Endothelial cell of umbilical vein (primary cell): ENCODE data around the gene PLB1. TPM values are rescaled to one million over a fixed set of nuclear protein-coding genes. Genes with fewer than 3 reads are reported as not detected.

Source experiments
- BruUV-seq: library from RNA; stranded (reverse); fragments of 400-500 nt; replicated peaks from 2 replicates; lab custom pipeline; 2021; lab: Mats Ljungman, UMichigan
- CTCF ChIA-PET: fragments of 300-600, 350-600 bp; sonication (Branson Sonifier 250); formaldehyde crosslinking; loops from one replicate; lab custom pipeline; 2021; ENCODE audit warnings: antibody characterized with exemption, inconsistent platforms; lab: Charles Lee
- POLR2A ChIA-PET: fragments of 300-600, 350-600 bp; sonication (Branson Sonifier 250); formaldehyde crosslinking; loops from one replicate; lab custom pipeline; 2021; ENCODE audit warnings: antibody characterized with exemption, inconsistent platforms; lab: Charles Lee
- DNase-seq: peaks from one replicate; pipeline ENCODE4 v3.0.0-alpha.2; 2011; ENCODE audit warnings: low read depth, low spot score
- FAIRE-seq: peaks from 2 replicates; lab custom pipeline; 2011; peaks lifted over from hg19 to GRCh38; lab: Jason Lieb, UNC
- H2AFZ ChIP-seq: 2 replicates; pipeline ENCODE4 v1.6.0; 2012; ENCODE audit warnings: low read depth, low read length, control low read depth, inconsistent platforms
- H3K27ac ChIP-seq: 2 replicates; pipeline ENCODE4 v1.5.1; 2011; ENCODE audit warnings: low read depth, mild to moderate bottlenecking, control low read depth, low read length, moderate library complexity; ENCODE audit not compliant: insufficient read depth
- H3K27me3 ChIP-seq, 2 experiments: 2 replicates each; pipeline versions ENCODE4 v1.6.0 to v1.6.1; 2011; ENCODE audit warnings: low read length in 2 of 2, mixed read lengths in 1 of 2; ENCODE audit not compliant: control insufficient read depth in 2 of 2, insufficient read depth in 2 of 2
- H3K36me3 ChIP-seq, 2 experiments: 2 replicates in 1 of 2; 3 replicates in 1 of 2; pipeline ENCODE4 v1.5.1; 2011; ENCODE audit warnings: low read length in 2 of 2, mild to moderate bottlenecking in 1 of 2, moderate library complexity in 1 of 2; ENCODE audit not compliant: control insufficient read depth in 2 of 2, insufficient read depth in 2 of 2; ENCODE audit errors: extremely low read depth in 1 of 2
- H3K4me1 ChIP-seq: 3 replicates; pipeline ENCODE4 v1.5.1; 2011; ENCODE audit warnings: mild to moderate bottlenecking, low read length; ENCODE audit not compliant: control insufficient read depth, insufficient read depth; ENCODE audit errors: extremely low read depth
- H3K4me2 ChIP-seq: 2 replicates; pipeline ENCODE4 v1.6.1; 2011; ENCODE audit warnings: low read length, control low read depth, mixed read lengths; ENCODE audit not compliant: insufficient read depth
- H3K4me3 ChIP-seq, 3 experiments: fragments of 200-600 bp in 1 of 3; sonication (generic), shearing (Covaris generic) in 1 of 3; replicated peaks in 1 of 3; 2 replicates each; pipeline ENCODE4 v1.5.1; 2011 to 2016; ENCODE audit warnings: control low read depth in 3 of 3, low read length in 3 of 3, mild to moderate bottlenecking in 2 of 3, inconsistent platforms in 1 of 3, low read depth in 1 of 3, moderate library complexity in 1 of 3; ENCODE audit not compliant: insufficient read depth in 1 of 3
- H3K79me2 ChIP-seq: 2 replicates; pipeline ENCODE4 v1.6.0; 2012; ENCODE audit warnings: low read length, inconsistent platforms; ENCODE audit not compliant: control insufficient read depth, insufficient read depth
- H3K9ac ChIP-seq: replicated peaks from 2 replicates; pipeline ENCODE3; 2011; ENCODE audit warnings: low read length, control low read depth; ENCODE audit not compliant: insufficient read depth; ENCODE audit errors: extremely low read depth
- H3K9me1 ChIP-seq: replicated peaks from 3 replicates; pipeline ENCODE4 v1.6.0; 2011; ENCODE audit warnings: mild to moderate bottlenecking, low read length; ENCODE audit not compliant: control insufficient read depth, insufficient read depth; ENCODE audit errors: extremely low read depth
- H3K9me3 ChIP-seq: replicated peaks from 2 replicates; pipeline ENCODE4 v1.5.1; 2012; ENCODE audit warnings: low read length, inconsistent platforms; ENCODE audit not compliant: control insufficient read depth, insufficient read depth
- H4K20me1 ChIP-seq: replicated peaks from 2 replicates; pipeline ENCODE3; 2011; ENCODE audit warnings: mild to moderate bottlenecking, low read length; ENCODE audit not compliant: control insufficient read depth, insufficient read depth; ENCODE audit errors: extremely low read depth
- EZH2 ChIP-seq: IDR thresholded peaks from 2 replicates; pipeline ENCODE4 v1.6.1; 2012; ENCODE audit warnings: borderline replicate concordance, low read depth, mild to moderate bottlenecking, moderate library complexity, low read length, inconsistent platforms; ENCODE audit not compliant: severe bottlenecking
- FOS ChIP-seq: IDR thresholded peaks from 2 replicates; pipeline ENCODE4 v1.6.1; 2011; ENCODE audit warnings: mild to moderate bottlenecking, low read length, moderate library complexity, borderline replicate concordance; ENCODE audit not compliant: insufficient read depth
- GATA2 ChIP-seq: IDR thresholded peaks from 2 replicates; pipeline ENCODE4 v1.7.0; 2011; ENCODE audit warnings: low read depth, mild to moderate bottlenecking, moderate library complexity, mixed read lengths, low read length; ENCODE audit not compliant: insufficient read length, insufficient read depth
- JUN ChIP-seq: IDR thresholded peaks from 2 replicates; pipeline ENCODE4 v1.6.1; 2011; ENCODE audit warnings: borderline replicate concordance, low read depth; ENCODE audit not compliant: insufficient read length, insufficient read depth
- MYC ChIP-seq: IDR thresholded peaks from one replicate; pipeline ENCODE4 v1.6.1; 2011; ENCODE audit warnings: mild to moderate bottlenecking, low read depth, low read length
- POLR2A ChIP-seq: IDR thresholded peaks from 2 replicates; pipeline ENCODE4 v1.6.1; 2012; ENCODE audit warnings: low read depth, mild to moderate bottlenecking, control low read depth, low read length
- POLR2AphosphoS5 ChIP-seq: IDR thresholded peaks from 2 replicates; pipeline ENCODE4 v1.6.1; 2012; ENCODE audit warnings: low read depth, mild to moderate bottlenecking, control low read depth, low read length, moderate library complexity; ENCODE audit not compliant: insufficient read depth
- dilution Hi-C: fragments of 300-500 bp; cut with MboI; formaldehyde crosslinking; loops from one replicate; pipeline ENCODE4 v1.15.0; 2019; ENCODE audit warnings: low sequenced_read_pairs; ENCODE audit not compliant: extremely low pct_ligation_motif_present
- intact Hi-C: fragments of 100-400 bp; cut with micrococcal nuclease; formaldehyde crosslinking; loops from one replicate; pipeline ENCODE4 v1.10.0; 2022
- polyA plus RNA-seq, 4 experiments: library from polyadenylated mRNA; depleted of rRNA in 3 of 4; stranded (reverse) in 3 of 4; unstranded in 1 of 4; fragments of >200 nt; gene quantifications; 2 replicates each; pipeline versions ENCODE4 v1.2.1 to v1.2.3, GENCODE V29; 2011 to 2012; ENCODE audit warnings: missing spikeins in 1 of 4
- total RNA-seq: library from RNA; stranded (reverse); gene quantifications from 2 replicates; pipeline ENCODE4 v1.2.3, GENCODE V29; 2021
- TF ChIP-seq, protein P1 (sequence below): IDR thresholded peaks from 2 replicates; pipeline ENCODE4 v1.6.1; 2011; ENCODE audit not compliant: insufficient read depth, insufficient read length
- TF ChIP-seq, protein P2 (sequence below), 2 donors: IDR thresholded peaks; 1 replicate in 1 of 2; 2 replicates in 1 of 2; pipeline ENCODE4 v1.5.1; 2011; ENCODE audit warnings: low read length in 2 of 2, mild to moderate bottlenecking in 2 of 2, moderate library complexity in 2 of 2, control low read depth in 1 of 2, inconsistent platforms in 1 of 2, low read depth in 1 of 2; ENCODE audit not compliant: insufficient read depth in 1 of 2; ENCODE audit errors: extremely low read depth in 1 of 2

PLB1 gene
- total and polyA plus RNA-seq, 2 donors (not counting 3 experiments of a cell fraction or from before 2014, with no cell fraction given): 0.75 to 0.80 TPM

DNA sequence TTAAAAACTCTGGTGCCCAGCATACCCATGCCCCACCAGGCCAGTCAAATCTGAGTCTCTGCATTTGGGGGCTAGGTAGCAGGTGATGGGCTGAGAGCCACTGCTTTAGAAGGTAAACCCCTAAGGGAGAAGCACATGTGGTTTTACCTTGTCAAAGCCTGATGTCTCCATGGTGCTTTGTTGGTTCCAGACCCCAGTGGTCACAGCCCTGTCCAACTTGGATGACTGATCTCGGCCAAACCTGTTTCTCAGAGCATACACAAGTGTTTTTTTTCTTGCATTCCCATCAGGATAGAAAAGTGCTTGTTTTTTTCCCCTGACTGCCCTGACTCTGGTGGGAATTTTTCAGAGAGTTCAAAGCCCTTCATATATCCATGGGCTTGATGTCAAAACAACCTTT is 13.5 kb downstream of the PLB1 start:
- FAIRE-seq: no peak
- no peak overlapping the region for H3K27ac ChIP-seq
- H3K9me3 ChIP-seq: no peaks in the 10 kb centered on the region
- H3K27me3 ChIP-seq: peaks cover 18 to 37% of the 10 kb centered on the region in 2 experiments
- dilution Hi-C loops (no loop called here), intact Hi-C loops (no loop called here)
- H3K9me1 ChIP-seq: no peaks in the 10 kb centered on the region
- H3K36me3 ChIP-seq: no peaks in the 10 kb centered on the region
- TF ChIP-seq POLR2A: no peak
- TF ChIP-seq MYC: no peak
- TF ChIP-seq JUN: no peak
- TF ChIP-seq EZH2: no peak
- H3K4me1 ChIP-seq: no peaks in the 10 kb centered on the region
- no peaks in the 10 kb centered on the region for H4K20me1 ChIP-seq
- BruUV-seq: no TSS peak
- no peaks in the 10 kb centered on the region for H3K79me2 ChIP-seq
- no peak overlapping the region for H3K4me2 ChIP-seq
- POLR2A ChIA-PET: interaction anchor here (0.6 kb wide), 1 partner anchor 14 kb away, joined by 14 read pairs; no protein-coding TSS in a partner anchor
- no peak overlapping the region for H3K9ac ChIP-seq
- no peak overlapping the region for H3K4me3 ChIP-seq
- DNase-seq: no peak
- CTCF ChIA-PET: no interaction called here
- no peak overlapping the region for H2AFZ ChIP-seq

DNA sequence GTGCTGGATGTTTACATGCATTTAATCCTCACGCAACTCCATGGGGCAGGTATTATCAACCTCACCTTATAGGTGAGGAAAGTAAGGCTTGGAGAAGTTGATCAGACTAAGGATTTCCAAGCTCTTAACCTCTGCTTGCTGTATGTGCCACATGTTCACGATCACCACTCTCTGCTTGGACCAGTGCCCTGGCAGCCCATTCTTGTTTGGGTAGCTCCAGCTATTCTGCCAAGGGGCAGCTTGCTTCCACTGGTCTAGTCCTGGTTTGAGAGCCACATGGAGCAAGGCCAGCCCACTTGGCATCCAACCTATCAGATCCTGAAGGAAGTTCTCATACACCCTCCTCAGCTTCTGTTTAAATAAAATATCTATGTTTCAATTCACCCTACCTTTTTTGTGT is 14.3 kb downstream of the PLB1 start:
- dilution Hi-C loops: no loop called here
- H2AFZ ChIP-seq: no peak overlapping the region
- no peaks in the 10 kb centered on the region for H4K20me1 ChIP-seq
- intact Hi-C loops: no loop called here
- no peaks in the 10 kb centered on the region for H3K4me1 ChIP-seq
- BruUV-seq: no TSS peak
- no peak overlapping the region for H3K27ac ChIP-seq
- H3K27me3 ChIP-seq: peaks cover 25 to 40% of the 10 kb centered on the region in 2 experiments
- ChIA-PET POLR2A (no interaction called here), CTCF (no interaction called here)
- no peak for TF ChIP-seq JUN
- TF ChIP-seq EZH2: no peak
- TF ChIP-seq, protein P1, sequence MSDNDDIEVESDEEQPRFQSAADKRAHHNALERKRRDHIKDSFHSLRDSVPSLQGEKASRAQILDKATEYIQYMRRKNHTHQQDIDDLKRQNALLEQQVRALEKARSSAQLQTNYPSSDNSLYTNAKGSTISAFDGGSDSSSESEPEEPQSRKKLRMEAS: no peak
- TF ChIP-seq GATA2: no peak
- TF ChIP-seq POLR2A: no peak
- no peak for TF ChIP-seq MYC
- TF ChIP-seq, protein P2, sequence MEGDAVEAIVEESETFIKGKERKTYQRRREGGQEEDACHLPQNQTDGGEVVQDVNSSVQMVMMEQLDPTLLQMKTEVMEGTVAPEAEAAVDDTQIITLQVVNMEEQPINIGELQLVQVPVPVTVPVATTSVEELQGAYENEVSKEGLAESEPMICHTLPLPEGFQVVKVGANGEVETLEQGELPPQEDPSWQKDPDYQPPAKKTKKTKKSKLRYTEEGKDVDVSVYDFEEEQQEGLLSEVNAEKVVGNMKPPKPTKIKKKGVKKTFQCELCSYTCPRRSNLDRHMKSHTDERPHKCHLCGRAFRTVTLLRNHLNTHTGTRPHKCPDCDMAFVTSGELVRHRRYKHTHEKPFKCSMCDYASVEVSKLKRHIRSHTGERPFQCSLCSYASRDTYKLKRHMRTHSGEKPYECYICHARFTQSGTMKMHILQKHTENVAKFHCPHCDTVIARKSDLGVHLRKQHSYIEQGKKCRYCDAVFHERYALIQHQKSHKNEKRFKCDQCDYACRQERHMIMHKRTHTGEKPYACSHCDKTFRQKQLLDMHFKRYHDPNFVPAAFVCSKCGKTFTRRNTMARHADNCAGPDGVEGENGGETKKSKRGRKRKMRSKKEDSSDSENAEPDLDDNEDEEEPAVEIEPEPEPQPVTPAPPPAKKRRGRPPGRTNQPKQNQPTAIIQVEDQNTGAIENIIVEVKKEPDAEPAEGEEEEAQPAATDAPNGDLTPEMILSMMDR (IDR thresholded peaks at IDR 0.05; ENCODE audit: extremely low read depth in 1 of 2, insufficient read depth in 1 of 2, low read depth in 1 of 2, low read length in 2 of 2): no peak
- TF ChIP-seq POLR2AphosphoS5: no peak
- no peak for TF ChIP-seq FOS
- FAIRE-seq (no peak), DNase-seq (no peak)
- no peaks in the 10 kb centered on the region for H3K9me1 ChIP-seq
- no peaks in the 10 kb centered on the region for H3K36me3 ChIP-seq
- no peak overlapping the region for H3K4me2 ChIP-seq
- no peak overlapping the region for H3K9ac ChIP-seq
- no peaks in the 10 kb centered on the region for H3K79me2 ChIP-seq
- no peak overlapping the region for H3K4me3 ChIP-seq
- no peaks in the 10 kb centered on the region for H3K9me3 ChIP-seq
